ENCODE measurements around the gene ACOT12.

ACOT12 gene

DNA sequence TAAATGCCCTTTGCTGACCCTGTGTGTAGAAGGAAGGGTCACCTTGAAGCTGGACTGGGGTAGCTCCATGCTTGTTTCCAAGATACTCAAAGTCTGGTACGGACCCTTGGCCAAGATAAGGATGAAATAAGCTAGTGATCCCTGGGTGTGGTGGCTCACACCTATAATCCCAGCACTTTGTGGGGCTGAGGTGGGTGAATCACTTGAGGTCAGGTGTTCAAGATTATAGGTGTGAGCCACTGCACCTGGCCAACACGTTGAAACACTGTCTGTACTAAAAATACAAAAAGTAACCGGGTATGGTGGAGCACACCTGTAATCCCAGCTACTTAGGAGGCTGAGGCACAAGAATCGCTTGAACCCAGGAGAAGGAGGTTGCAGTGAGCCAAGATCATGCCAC is 33.3 kb downstream of the ACOT12 start:
- TF ChIP-seq, protein P1, sequence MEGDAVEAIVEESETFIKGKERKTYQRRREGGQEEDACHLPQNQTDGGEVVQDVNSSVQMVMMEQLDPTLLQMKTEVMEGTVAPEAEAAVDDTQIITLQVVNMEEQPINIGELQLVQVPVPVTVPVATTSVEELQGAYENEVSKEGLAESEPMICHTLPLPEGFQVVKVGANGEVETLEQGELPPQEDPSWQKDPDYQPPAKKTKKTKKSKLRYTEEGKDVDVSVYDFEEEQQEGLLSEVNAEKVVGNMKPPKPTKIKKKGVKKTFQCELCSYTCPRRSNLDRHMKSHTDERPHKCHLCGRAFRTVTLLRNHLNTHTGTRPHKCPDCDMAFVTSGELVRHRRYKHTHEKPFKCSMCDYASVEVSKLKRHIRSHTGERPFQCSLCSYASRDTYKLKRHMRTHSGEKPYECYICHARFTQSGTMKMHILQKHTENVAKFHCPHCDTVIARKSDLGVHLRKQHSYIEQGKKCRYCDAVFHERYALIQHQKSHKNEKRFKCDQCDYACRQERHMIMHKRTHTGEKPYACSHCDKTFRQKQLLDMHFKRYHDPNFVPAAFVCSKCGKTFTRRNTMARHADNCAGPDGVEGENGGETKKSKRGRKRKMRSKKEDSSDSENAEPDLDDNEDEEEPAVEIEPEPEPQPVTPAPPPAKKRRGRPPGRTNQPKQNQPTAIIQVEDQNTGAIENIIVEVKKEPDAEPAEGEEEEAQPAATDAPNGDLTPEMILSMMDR (IDR thresholded peaks at IDR 0.05; ENCODE audit: low read depth, low read length, missing control alignments), result no peak
- in situ Hi-C loops (cut with HindIII; ENCODE audit: low pct_ligation_motif_present, low sequenced_read_pairs), result no loop called here
- no peak overlapping the region for H3K27ac ChIP-seq
- H3K4me3 ChIP-seq (ENCODE audit: low read depth, low read length), result no peak overlapping the region
- no peak for DNase-seq
- H3K36me3 ChIP-seq (replicated peaks), result no peaks in the 10 kb centered on the region
- H3K27me3 ChIP-seq (replicated peaks), result no peaks in the 10 kb centered on the region

DNA sequence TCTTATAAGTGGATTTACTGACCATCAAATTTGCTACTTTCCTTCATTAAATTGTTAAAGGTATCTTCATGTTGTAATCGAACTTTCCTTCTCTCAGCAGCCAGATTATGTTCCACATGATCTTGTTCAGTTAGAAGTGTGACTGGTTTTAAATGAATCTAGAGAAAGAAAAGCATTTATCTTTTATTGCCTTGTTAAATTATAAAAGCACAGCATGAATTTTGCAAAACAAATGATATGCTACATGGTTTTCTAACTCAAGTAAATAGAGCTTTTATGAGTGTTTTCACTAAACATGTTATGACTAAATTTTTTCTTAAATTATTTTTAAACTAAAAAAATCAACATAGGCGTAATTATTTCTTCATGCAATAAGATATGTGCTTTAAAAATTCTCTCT is 34.1 kb downstream of the ACOT12 start:
- in situ Hi-C loops (cut with HindIII; ENCODE audit: low pct_ligation_motif_present, low sequenced_read_pairs), result no loop called here
- TF ChIP-seq, protein P1 (IDR thresholded peaks at IDR 0.05; ENCODE audit: low read depth, low read length, missing control alignments), result no peak
- no peak for DNase-seq
- Histone ChIP-seq H3K27ac (no peak overlapping the region), H3K27me3 (replicated peaks) (no peaks in the 10 kb centered on the region), H3K4me3 (ENCODE audit: low read depth, low read length) (no peak overlapping the region), H3K36me3 (replicated peaks) (no peaks in the 10 kb centered on the region)

DNA sequence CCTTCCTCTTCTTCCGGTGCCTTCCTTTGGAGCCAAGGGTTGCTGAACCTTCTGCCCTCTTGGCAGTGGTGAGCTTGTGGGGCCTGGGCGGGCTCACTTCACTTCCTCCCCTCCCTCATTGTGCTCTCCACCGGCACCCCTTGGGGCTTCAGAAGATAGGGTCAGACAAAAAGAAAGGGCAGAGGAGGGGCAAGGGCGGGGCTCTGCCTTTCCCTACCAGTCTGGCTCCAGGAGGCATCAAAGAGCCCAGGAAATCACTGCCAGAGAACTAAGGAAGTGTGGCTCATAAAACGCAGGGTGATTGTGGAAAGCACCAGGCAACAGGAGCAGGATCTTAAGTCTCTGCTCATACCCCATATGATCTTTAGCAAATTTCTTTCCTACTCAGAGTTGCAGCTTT is 34.8 kb downstream of the ACOT12 start:
- Histone ChIP-seq H3K36me3 (replicated peaks) (no peaks in the 10 kb centered on the region), H3K4me3 (ENCODE audit: low read depth, low read length) (no peak overlapping the region), H3K27ac (no peak overlapping the region), H3K27me3 (replicated peaks) (no peaks in the 10 kb centered on the region)
- in situ Hi-C loops (cut with HindIII; ENCODE audit: low pct_ligation_motif_present, low sequenced_read_pairs), result no loop called here
- no peak for DNase-seq
- TF ChIP-seq, protein P1 (IDR thresholded peaks at IDR 0.05; ENCODE audit: low read depth, low read length, missing control alignments), result no peak

DNA sequence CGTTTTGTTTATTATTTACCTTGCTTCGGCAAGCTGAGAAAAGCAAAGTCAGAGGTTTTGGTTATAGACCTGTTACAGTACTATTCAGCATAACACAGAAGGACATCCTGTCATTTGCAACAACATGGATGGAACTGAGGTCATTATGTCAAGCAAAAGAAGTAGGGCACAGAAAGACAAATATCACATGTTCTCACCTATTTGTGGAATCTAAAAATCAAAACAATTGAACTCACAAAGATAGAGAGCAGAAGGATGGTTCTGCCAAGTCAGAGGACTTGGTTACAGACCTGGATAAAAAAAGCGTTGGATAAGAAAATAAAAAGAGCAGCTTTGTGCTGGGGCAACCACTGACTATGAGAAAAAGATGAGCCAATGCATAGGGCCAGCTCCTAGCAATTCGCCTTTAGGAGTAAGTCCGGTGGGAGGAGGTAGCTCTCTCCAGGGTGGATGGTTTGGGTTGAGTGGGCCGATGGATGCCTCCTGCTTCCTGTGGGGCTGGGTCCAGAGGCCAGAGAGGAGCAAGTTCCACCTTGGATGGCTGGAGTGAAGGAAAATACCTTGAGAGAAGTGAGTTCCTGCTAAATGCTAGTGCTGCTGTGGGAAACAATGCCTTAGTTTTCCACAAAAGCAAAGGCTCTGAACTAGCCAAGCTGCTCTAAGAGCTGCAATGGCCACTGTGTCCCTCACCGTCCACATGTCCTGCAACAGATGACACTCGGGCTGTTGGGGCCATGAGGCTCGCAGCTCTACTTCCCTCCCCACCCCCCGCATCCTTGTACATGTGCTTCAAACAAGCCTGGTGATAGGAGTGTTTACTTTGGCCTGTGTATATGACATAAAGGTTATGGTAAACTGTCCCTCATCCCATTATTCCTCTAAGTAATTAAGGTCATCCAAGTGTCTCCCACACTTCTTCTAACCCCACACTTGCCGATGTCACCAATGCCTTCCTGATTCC is 38.4 kb downstream of the ACOT12 start:
- no peaks in the 10 kb centered on the region for H3K36me3 ChIP-seq (replicated peaks)
- H3K4me3 ChIP-seq (ENCODE audit: low read depth, low read length), result no peak overlapping the region
- H3K27ac ChIP-seq, result no peak overlapping the region
- TF ChIP-seq, protein P1 (IDR thresholded peaks at IDR 0.05; ENCODE audit: low read depth, low read length, missing control alignments), result no peak
- DNase-seq, result no peak
- no peaks in the 10 kb centered on the region for H3K27me3 ChIP-seq (replicated peaks)
- in situ Hi-C loops (cut with HindIII; ENCODE audit: low pct_ligation_motif_present, low sequenced_read_pairs), result no loop called here

DNA sequence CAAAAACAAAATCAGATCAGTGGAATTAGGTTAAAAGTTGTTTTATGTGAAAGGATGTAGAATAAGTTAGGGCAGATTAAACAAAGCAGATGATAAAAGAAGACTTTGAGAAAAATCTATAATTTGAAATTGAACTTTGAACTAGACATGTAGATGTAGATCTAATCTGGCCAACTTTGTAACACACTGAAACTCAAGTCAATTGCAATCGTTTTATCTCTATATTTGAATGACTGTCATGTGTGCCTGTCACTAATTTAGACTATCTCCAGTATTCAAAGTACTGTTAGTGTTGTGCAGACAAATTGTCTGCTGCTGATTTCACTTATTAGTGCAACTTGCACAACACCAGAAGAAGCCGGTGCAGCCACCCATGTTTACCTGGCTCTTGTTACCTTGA is 39.8 kb downstream of the ACOT12 start:
- H3K27ac ChIP-seq, result no peak overlapping the region
- H3K27me3 ChIP-seq (replicated peaks), result no peaks in the 10 kb centered on the region
- TF ChIP-seq, protein P1 (IDR thresholded peaks at IDR 0.05; ENCODE audit: low read depth, low read length, missing control alignments), result no peak
- H3K4me3 ChIP-seq (ENCODE audit: low read depth, low read length), result no peak overlapping the region
- in situ Hi-C loops (cut with HindIII; ENCODE audit: low pct_ligation_motif_present, low sequenced_read_pairs), result no loop called here
- H3K36me3 ChIP-seq (replicated peaks), result no peaks in the 10 kb centered on the region
- no peak for DNase-seq

All from brain microvascular endothelial cell (primary cell).